OCI-LY3 (cell line): ENCODE results near the gene CDX1.

ENCODE experiments used
- CTCF ChIP-seq: fragments of 200-600, 300-600 bp; sonication (generic); IDR thresholded peaks from 2 replicates; pipeline ENCODE4 v1.5.1; 2014; ENCODE audit warnings: antibody characterized with exemption, low read length, low read depth
- EZH2phosphoT487 ChIP-seq: fragments of 200-600 bp; shearing (Covaris generic); IDR thresholded peaks from 2 replicates; pipeline ENCODE4 v1.6.1; 2018; ENCODE audit warnings: antibody characterized with exemption, mixed run types, low read depth

- TF ChIP-seq EZH2phosphoT487 (no peak), CTCF (no peak)
These were observed 10.6 kb upstream of the CDX1 start for GRCh38 chr5:150156027-150156368.
